ENCODE results near the gene PDE1C.
A peak's percentile ranks its signal among the peaks of the same experiment; 100 is the strongest.

Gene PDE1C

DNA sequence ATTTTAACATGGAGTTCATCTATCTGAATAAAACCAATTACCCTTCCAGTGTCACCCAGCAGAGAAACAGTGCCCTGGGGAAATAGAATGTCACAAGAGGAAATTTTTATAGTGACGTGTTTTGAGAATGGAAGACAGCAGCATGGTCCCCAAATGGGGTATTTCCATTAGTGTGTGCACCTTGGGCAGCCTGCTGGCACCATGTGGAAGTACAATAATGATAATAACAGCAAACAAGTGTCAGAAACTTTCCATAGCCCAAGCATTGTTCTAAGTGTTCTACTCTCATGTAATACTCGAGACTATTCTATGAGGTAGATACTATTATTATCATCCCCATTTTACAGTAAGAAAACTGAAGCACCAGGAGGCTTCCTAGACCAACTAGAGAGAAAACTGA, 2.2 kb upstream of the PDE1C start:
- H3K27me3 ChIP-seq (ENCODE audit: insufficient read depth, low read length): peaks cover 37% of the 10 kb centered on the region
- peaks cover 3 to 6% of the 10 kb centered on the region in 2 experiments for H3K4me1 ChIP-seq (ENCODE audit: control insufficient read depth in 1 of 2, insufficient read depth in 2 of 2, low read length in 2 of 2)
- H3K4me3 ChIP-seq (ENCODE audit: low read depth, low read length): no peak overlapping the region
- H2BK12ac ChIP-seq (ENCODE audit: low read length): no peak overlapping the region
- peaks cover 2% of the 10 kb centered on the region for H3K9me3 ChIP-seq (ENCODE audit: insufficient read depth, low read depth, low read length)
- no peak overlapping the region for H3K18ac ChIP-seq (ENCODE audit: low read length)
- no peak overlapping the region for H4K12ac ChIP-seq (ENCODE audit: low read depth, low read length)
- H3K36me3 ChIP-seq (ENCODE audit: control insufficient read depth in 1 of 2, insufficient read depth in 2 of 2, low read length in 2 of 2): no peaks in the 10 kb centered on the region
- DNase-seq: no peak
- no peak overlapping the region for H2AFZ ChIP-seq (ENCODE audit: insufficient read depth, low read length, poor library complexity)
- H4K91ac ChIP-seq (ENCODE audit: low read depth, low read length): no peak overlapping the region
- WGBS (ENCODE audit: extremely low coverage, insufficient coverage, insufficient read length): no CpG with 5 or more reads among the region's 2 CpGs
- H3K9ac ChIP-seq (ENCODE audit: low read length): no peak overlapping the region
- H3K27ac ChIP-seq (ENCODE audit: low read depth, low read length): no peak overlapping the region
- H2BK120ac ChIP-seq (ENCODE audit: insufficient read depth, low read length, poor library complexity): no peak overlapping the region
- H2AK5ac ChIP-seq (ENCODE audit: low read length): no peak overlapping the region
- H4K8ac ChIP-seq (ENCODE audit: low read depth, low read length): no peak overlapping the region
- no peak overlapping the region for H3K14ac ChIP-seq (ENCODE audit: low read length)
- H3K79me2 ChIP-seq (ENCODE audit: control insufficient read depth, insufficient read depth, low read length, poor library complexity): no peaks in the 10 kb centered on the region
- H3K79me1 ChIP-seq (ENCODE audit: low read length): no peaks in the 10 kb centered on the region
- H3K4me2 ChIP-seq (ENCODE audit: low read length): no peak overlapping the region
- H2BK5ac ChIP-seq (ENCODE audit: low read depth, low read length, poor library complexity): no peak overlapping the region
- no peak overlapping the region for H3K23ac ChIP-seq (ENCODE audit: low read length)
- H3K4ac ChIP-seq (ENCODE audit: low read depth, low read length): no peak overlapping the region

DNA sequence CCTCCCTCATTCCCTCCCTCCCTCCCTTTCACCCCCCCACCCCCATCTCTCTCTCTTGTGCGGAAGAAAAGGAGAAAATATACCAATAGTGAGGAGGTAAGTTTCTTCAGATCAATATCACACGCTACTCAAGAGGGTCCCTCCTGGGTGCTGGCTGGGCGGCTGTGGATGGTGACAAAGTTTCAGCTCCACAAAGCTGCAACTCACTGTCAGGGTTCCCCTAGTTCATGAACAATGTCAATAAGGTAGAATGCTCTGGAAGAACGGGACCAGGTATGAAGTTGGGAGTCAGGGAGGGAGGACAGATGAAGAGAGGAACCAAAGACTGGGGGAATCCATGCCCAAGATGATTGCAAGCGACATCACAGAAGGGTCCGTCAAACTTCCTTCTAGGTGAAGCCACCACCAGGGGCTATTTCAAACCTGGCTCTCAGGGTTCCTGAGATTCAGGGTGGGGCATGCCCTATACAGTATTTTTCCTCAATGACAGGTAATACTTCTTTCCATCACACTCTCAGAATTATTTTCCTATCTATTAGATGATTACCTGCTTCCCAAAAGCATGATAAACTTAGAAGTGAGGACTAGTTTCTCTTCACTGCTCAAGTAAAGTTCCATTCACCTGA, 1.4 kb upstream of the PDE1C start:
- Histone ChIP-seq H3K23ac (ENCODE audit: low read length) (no peak overlapping the region), H3K9me3 (ENCODE audit: insufficient read depth, low read depth, low read length) (peaks cover 2% of the 10 kb centered on the region), H3K27me3 (ENCODE audit: insufficient read depth, low read length) (peaks cover 37% of the 10 kb centered on the region), H3K79me1 (ENCODE audit: low read length) (no peaks in the 10 kb centered on the region), H2AFZ (ENCODE audit: insufficient read depth, low read length, poor library complexity) (no peak overlapping the region), H3K9ac (ENCODE audit: low read length) (no peak overlapping the region), H3K27ac (ENCODE audit: low read depth, low read length) (no peak overlapping the region), H3K36me3 (ENCODE audit: control insufficient read depth in 1 of 2, insufficient read depth in 2 of 2, low read length in 2 of 2) (no peaks in the 10 kb centered on the region), H2BK12ac (ENCODE audit: low read length) (no peak overlapping the region), H4K12ac (ENCODE audit: low read depth, low read length) (no peak overlapping the region), H2BK5ac (ENCODE audit: low read depth, low read length, poor library complexity) (no peak overlapping the region), H3K79me2 (ENCODE audit: control insufficient read depth, insufficient read depth, low read length, poor library complexity) (no peaks in the 10 kb centered on the region), H3K18ac (ENCODE audit: low read length) (no peak overlapping the region), H4K91ac (ENCODE audit: low read depth, low read length) (no peak overlapping the region), H2BK120ac (ENCODE audit: insufficient read depth, low read length, poor library complexity) (no peak overlapping the region), H3K14ac (ENCODE audit: low read length) (no peak overlapping the region), H2AK5ac (ENCODE audit: low read length) (no peak overlapping the region), H3K4me3 (ENCODE audit: low read depth, low read length) (no peak overlapping the region), H3K4ac (ENCODE audit: low read depth, low read length) (no peak overlapping the region), H3K4me2 (ENCODE audit: low read length) (no peak overlapping the region), H4K8ac (ENCODE audit: low read depth, low read length) (no peak overlapping the region), H3K4me1 (ENCODE audit: control insufficient read depth in 1 of 2, insufficient read depth in 2 of 2, low read length in 2 of 2) (peaks cover 3 to 6% of the 10 kb centered on the region in 2 experiments)
- WGBS (ENCODE audit: extremely low coverage, insufficient coverage, insufficient read length): no CpG with 5 or more reads among the region's 6 CpGs
- no peak for DNase-seq

- Histone ChIP-seq H3K79me2 (ENCODE audit: control insufficient read depth, insufficient read depth, low read length, poor library complexity) (no peaks in the 10 kb centered on the region), H3K27me3 (ENCODE audit: insufficient read depth, low read length) (peaks cover 37% of the 10 kb centered on the region), H4K8ac (ENCODE audit: low read depth, low read length) (no peak overlapping the region), H2BK12ac (ENCODE audit: low read length) (no peak overlapping the region), H4K91ac (ENCODE audit: low read depth, low read length) (no peak overlapping the region), H2BK5ac (ENCODE audit: low read depth, low read length, poor library complexity) (no peak overlapping the region), H3K4me3 (ENCODE audit: low read depth, low read length) (no peak overlapping the region), H2BK120ac (ENCODE audit: insufficient read depth, low read length, poor library complexity) (no peak overlapping the region), H3K23ac (ENCODE audit: low read length) (no peak overlapping the region), H3K4me1 (ENCODE audit: control insufficient read depth in 1 of 2, insufficient read depth in 2 of 2, low read length in 2 of 2) (peaks cover 3 to 6% of the 10 kb centered on the region in 2 experiments), H3K36me3 (ENCODE audit: control insufficient read depth in 1 of 2, insufficient read depth in 2 of 2, low read length in 2 of 2) (no peaks in the 10 kb centered on the region), H2AK5ac (ENCODE audit: low read length) (no peak overlapping the region), H2AFZ (ENCODE audit: insufficient read depth, low read length, poor library complexity) (no peak overlapping the region), H3K9me3 (ENCODE audit: insufficient read depth, low read depth, low read length) (peaks cover 2% of the 10 kb centered on the region), H3K79me1 (ENCODE audit: low read length) (no peaks in the 10 kb centered on the region), H3K18ac (ENCODE audit: low read length) (no peak overlapping the region), H3K27ac (ENCODE audit: low read depth, low read length) (no peak overlapping the region), H3K4ac (ENCODE audit: low read depth, low read length) (no peak overlapping the region), H3K4me2 (ENCODE audit: low read length) (peak overlapping the region; percentile 90), H3K14ac (ENCODE audit: low read length) (no peak overlapping the region), H4K12ac (ENCODE audit: low read depth, low read length) (no peak overlapping the region), H3K9ac (ENCODE audit: low read length) (no peak overlapping the region)
- DNase-seq: no peak
- no CpG with 5 or more reads among the region's 9 CpGs for WGBS (ENCODE audit: extremely low coverage, insufficient coverage, insufficient read length)
Observed at GRCh38 chr7:32070051-32070405, 179 bp downstream of the PDE1C start.

DNA sequence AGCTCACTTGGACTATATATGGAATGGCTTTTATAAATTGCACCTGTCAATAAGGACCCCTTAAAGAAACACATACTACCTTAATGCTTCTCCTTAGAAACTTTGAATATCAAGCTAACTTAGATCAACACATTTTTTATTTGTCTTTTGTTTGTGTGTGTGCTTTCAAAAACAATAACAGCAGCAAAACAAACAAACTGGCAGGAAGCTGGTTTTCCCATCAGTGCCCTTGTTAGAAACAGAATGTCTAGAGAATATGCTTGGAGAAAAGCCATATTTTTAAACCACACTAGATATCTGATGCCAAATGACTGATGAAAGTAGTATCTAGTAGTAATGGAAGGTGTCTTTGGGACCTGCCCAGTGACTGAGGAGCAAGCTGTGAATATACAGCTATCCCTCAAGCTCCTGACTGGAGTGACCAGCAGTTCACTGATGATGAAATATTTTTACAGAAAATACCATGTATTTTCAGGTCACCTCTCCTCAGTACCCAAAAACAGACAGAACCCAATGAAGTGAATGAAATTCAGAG, 1.0 kb downstream of the PDE1C start:
- H4K91ac ChIP-seq (ENCODE audit: low read depth, low read length): no peak overlapping the region
- H3K18ac ChIP-seq (ENCODE audit: low read length): no peak overlapping the region
- no peak overlapping the region for H3K4me3 ChIP-seq (ENCODE audit: low read depth, low read length)
- H2BK5ac ChIP-seq (ENCODE audit: low read depth, low read length, poor library complexity): no peak overlapping the region
- no peak overlapping the region for H4K12ac ChIP-seq (ENCODE audit: low read depth, low read length)
- H3K23ac ChIP-seq (ENCODE audit: low read length): no peak overlapping the region
- no peak overlapping the region for H3K14ac ChIP-seq (ENCODE audit: low read length)
- H2BK12ac ChIP-seq (ENCODE audit: low read length): no peak overlapping the region
- no peak overlapping the region for H3K4ac ChIP-seq (ENCODE audit: low read depth, low read length)
- no peak overlapping the region for H4K8ac ChIP-seq (ENCODE audit: low read depth, low read length)
- H3K4me2 ChIP-seq (ENCODE audit: low read length): no peak overlapping the region
- H3K79me2 ChIP-seq (ENCODE audit: control insufficient read depth, insufficient read depth, low read length, poor library complexity): no peaks in the 10 kb centered on the region
- H2AK5ac ChIP-seq (ENCODE audit: low read length): no peak overlapping the region
- H3K9me3 ChIP-seq (ENCODE audit: insufficient read depth, low read depth, low read length): peaks cover 2% of the 10 kb centered on the region
- H3K4me1 ChIP-seq (ENCODE audit: control insufficient read depth in 1 of 2, insufficient read depth in 2 of 2, low read length in 2 of 2): peaks cover 3 to 6% of the 10 kb centered on the region in 2 experiments
- no peak for DNase-seq
- H3K27ac ChIP-seq (ENCODE audit: low read depth, low read length): no peak overlapping the region
- H2AFZ ChIP-seq (ENCODE audit: insufficient read depth, low read length, poor library complexity): no peak overlapping the region
- peaks cover 37% of the 10 kb centered on the region for H3K27me3 ChIP-seq (ENCODE audit: insufficient read depth, low read length)
- no peak overlapping the region for H3K9ac ChIP-seq (ENCODE audit: low read length)
- H3K36me3 ChIP-seq (ENCODE audit: control insufficient read depth in 1 of 2, insufficient read depth in 2 of 2, low read length in 2 of 2): no peaks in the 10 kb centered on the region
- no peaks in the 10 kb centered on the region for H3K79me1 ChIP-seq (ENCODE audit: low read length)
- no peak overlapping the region for H2BK120ac ChIP-seq (ENCODE audit: insufficient read depth, low read length, poor library complexity)
